ENCODE results near the gene ETFDH. TPM values are rescaled to one million over a fixed set of nuclear protein-coding genes. Genes with fewer than 3 reads are reported as not detected.

ETFDH gene
- total and polyA plus RNA-seq, 2 donors from 2014 or later: 20.4 to 58.3 TPM

DNA sequence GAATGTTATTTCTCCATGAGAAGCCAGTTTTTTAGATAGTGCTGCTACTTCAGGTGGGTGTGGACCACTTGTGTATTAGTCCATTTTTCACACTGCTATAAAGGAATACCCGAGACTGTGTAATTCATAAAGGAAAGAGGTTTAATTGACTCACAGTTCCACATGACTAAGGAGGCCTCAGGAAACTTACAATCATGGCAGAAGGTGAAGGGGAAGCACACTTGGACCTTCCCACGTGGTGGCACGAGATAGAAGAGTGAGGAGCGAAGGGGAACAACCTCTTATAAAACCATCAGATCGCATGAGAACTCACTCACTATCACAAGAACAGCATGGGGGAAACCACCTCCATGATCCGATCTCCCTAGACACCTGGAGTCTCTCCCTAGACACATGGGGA lies 54.5 kb downstream of the ETFDH start:
- no peak overlapping the region for H3K4me3 ChIP-seq (ENCODE audit: low read length in 3 of 3)
- H3K27me3 ChIP-seq (ENCODE audit: control insufficient read depth, insufficient read depth, low read length): peaks cover 2% of the 10 kb centered on the region
- H3K9me3 ChIP-seq (ENCODE audit: control insufficient read depth in 2 of 3, insufficient read depth in 1 of 3, low read length in 3 of 3): no peaks in the 10 kb centered on the region
- TF ChIP-seq CTCF (IDR thresholded peaks at IDR 0.05; ENCODE audit: borderline replicate concordance, extremely low read depth, insufficient read depth): no peak
- peaks cover 4 to 8% (median 6%) of the 10 kb centered on the region in 3 donors for H3K4me1 ChIP-seq (ENCODE audit: control insufficient read depth in 2 of 3, insufficient read depth in 2 of 3, low read depth in 1 of 3, low read length in 3 of 3)
- no peaks in the 10 kb centered on the region for H3K36me3 ChIP-seq (ENCODE audit: control insufficient read depth in 2 of 3, insufficient read depth in 3 of 3, low read length in 3 of 3)
- intact Hi-C loops (cut with DNase I): no loop called here
- FAIRE-seq (no peak), DNase-seq (no peak)
- no peak overlapping the region for H3K27ac ChIP-seq (ENCODE audit: low read depth in 2 of 2, low read length in 2 of 2)
- no peak overlapping the region for H3K9ac ChIP-seq (ENCODE audit: low read length in 3 of 3)

GRCh38 chr4:158728236-158728635 lies 56.1 kb downstream of the ETFDH start:
- intact Hi-C loops (cut with DNase I): no loop called here
- Histone ChIP-seq H3K9ac (ENCODE audit: low read length in 3 of 3) (no peak overlapping the region), H3K27me3 (ENCODE audit: control insufficient read depth, insufficient read depth, low read length) (peaks cover 2% of the 10 kb centered on the region), H3K36me3 (ENCODE audit: control insufficient read depth in 2 of 3, insufficient read depth in 3 of 3, low read length in 3 of 3) (no peaks in the 10 kb centered on the region), H3K4me3 (ENCODE audit: low read length in 3 of 3) (no peak overlapping the region), H3K4me1 (ENCODE audit: control insufficient read depth in 2 of 3, insufficient read depth in 2 of 3, low read depth in 1 of 3, low read length in 3 of 3) (no peaks in the 10 kb centered on the region), H3K27ac (ENCODE audit: low read depth in 2 of 2, low read length in 2 of 2) (no peak overlapping the region), H3K9me3 (ENCODE audit: control insufficient read depth in 2 of 3, insufficient read depth in 1 of 3, low read length in 3 of 3) (no peaks in the 10 kb centered on the region)
- DNase-seq (no peak), FAIRE-seq (no peak)
- no peak for TF ChIP-seq CTCF (IDR thresholded peaks at IDR 0.05; ENCODE audit: borderline replicate concordance, extremely low read depth, insufficient read depth)

DNA sequence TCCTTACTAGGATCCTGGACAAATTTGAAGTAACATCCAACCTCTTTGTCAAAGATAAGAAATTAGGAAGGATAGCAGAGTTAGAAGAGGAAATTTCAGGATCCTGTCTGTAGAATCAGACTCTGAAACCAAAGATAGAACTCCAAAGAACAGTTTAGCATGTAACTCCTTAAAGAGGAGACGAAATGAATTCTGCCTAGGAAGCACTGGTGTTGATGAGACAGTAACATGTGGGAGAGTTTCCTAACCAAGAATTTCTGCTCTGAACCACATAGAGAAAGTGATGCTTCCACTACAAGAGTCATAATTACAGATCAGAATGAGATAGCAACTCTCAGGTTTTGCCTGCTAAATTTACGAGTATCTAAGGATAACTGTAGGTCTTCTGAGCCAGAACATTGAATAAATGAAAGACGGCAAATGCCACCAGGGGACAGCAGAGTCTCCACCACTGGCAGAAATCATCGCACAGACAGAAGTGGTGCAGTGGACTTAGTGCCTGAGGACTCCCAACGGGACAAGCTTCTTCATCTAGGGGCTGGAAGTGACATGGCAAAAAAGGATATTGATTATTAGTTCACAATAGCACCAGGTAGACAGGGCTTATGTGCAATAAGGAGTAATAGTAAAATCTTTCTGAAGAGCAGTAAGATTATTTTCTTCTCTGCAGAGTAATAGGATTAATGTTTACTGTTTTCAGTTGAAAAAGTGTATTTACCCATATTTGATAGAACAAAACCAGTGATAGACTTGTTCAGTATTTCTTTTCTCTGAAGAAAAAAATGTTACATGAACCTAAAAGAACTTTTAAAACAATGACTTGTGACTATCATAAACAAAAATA lies 57.8 kb downstream of the ETFDH start:
- Histone ChIP-seq H3K4me1 (ENCODE audit: control insufficient read depth in 2 of 3, insufficient read depth in 2 of 3, low read depth in 1 of 3, low read length in 3 of 3) (no peaks in the 10 kb centered on the region), H3K9me3 (ENCODE audit: control insufficient read depth in 2 of 3, insufficient read depth in 1 of 3, low read length in 3 of 3) (no peaks in the 10 kb centered on the region), H3K27ac (ENCODE audit: low read depth in 2 of 2, low read length in 2 of 2) (no peak overlapping the region), H3K27me3 (ENCODE audit: control insufficient read depth, insufficient read depth, low read length) (peaks cover 2% of the 10 kb centered on the region), H3K36me3 (ENCODE audit: control insufficient read depth in 2 of 3, insufficient read depth in 3 of 3, low read length in 3 of 3) (no peaks in the 10 kb centered on the region), H3K9ac (ENCODE audit: low read length in 3 of 3) (no peak overlapping the region), H3K4me3 (ENCODE audit: low read length in 3 of 3) (no peak overlapping the region)
- intact Hi-C loops (cut with DNase I): loop anchor here (10.0 kb wide), 1 partner anchor 115 kb away; no protein-coding TSS in a partner anchor
- DNase-seq (peak in 4 of 5 donors; percentile 54 to 81 (median 62)), FAIRE-seq (peak; percentile 92)
- peak; percentile 98 for TF ChIP-seq CTCF (IDR thresholded peaks at IDR 0.05; ENCODE audit: borderline replicate concordance, extremely low read depth, insufficient read depth)

Data from kidney (tissue), 14 donors.